ENCODE data around the gene CYB561A3.

DNA sequence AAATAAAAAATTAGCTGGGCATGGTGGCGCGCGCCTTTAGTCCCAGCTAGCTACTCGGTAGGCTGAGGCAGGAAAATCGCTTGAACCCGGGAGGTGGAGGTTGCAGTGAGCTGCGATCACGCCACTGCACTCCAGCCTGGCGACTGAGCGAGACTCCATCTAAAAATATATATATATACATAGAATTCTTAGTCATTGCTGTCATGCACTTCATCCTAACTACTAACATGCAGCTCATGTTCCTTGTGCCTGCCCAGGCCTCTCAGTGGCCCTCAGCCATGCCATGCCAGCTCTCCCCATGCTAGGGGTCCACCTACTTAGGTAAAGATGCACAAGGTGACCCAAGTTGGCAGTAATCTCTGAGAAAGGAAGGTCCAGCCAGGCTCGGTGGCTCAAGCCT lies 3.1 kb downstream of the CYB561A3 start:
- TF ChIP-seq, protein P1, sequence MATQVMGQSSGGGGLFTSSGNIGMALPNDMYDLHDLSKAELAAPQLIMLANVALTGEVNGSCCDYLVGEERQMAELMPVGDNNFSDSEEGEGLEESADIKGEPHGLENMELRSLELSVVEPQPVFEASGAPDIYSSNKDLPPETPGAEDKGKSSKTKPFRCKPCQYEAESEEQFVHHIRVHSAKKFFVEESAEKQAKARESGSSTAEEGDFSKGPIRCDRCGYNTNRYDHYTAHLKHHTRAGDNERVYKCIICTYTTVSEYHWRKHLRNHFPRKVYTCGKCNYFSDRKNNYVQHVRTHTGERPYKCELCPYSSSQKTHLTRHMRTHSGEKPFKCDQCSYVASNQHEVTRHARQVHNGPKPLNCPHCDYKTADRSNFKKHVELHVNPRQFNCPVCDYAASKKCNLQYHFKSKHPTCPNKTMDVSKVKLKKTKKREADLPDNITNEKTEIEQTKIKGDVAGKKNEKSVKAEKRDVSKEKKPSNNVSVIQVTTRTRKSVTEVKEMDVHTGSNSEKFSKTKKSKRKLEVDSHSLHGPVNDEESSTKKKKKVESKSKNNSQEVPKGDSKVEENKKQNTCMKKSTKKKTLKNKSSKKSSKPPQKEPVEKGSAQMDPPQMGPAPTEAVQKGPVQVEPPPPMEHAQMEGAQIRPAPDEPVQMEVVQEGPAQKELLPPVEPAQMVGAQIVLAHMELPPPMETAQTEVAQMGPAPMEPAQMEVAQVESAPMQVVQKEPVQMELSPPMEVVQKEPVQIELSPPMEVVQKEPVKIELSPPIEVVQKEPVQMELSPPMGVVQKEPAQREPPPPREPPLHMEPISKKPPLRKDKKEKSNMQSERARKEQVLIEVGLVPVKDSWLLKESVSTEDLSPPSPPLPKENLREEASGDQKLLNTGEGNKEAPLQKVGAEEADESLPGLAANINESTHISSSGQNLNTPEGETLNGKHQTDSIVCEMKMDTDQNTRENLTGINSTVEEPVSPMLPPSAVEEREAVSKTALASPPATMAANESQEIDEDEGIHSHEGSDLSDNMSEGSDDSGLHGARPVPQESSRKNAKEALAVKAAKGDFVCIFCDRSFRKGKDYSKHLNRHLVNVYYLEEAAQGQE (IDR thresholded peaks at IDR 0.05): no peak
- TF ChIP-seq POLR2A (IDR thresholded peaks at IDR 0.05; ENCODE audit: low read length) (no peak), JUN (IDR thresholded peaks at IDR 0.05) (no peak), MAFK (IDR thresholded peaks at IDR 0.05; ENCODE audit: partially characterized antibody) (no peak), SMC3 (IDR thresholded peaks at IDR 0.05) (no peak), EP300 (IDR thresholded peaks at IDR 0.05) (no peak), CHD4 (IDR thresholded peaks at IDR 0.05; ENCODE audit: borderline replicate concordance) (no peak), BHLHE40 (IDR thresholded peaks at IDR 0.05; ENCODE audit: low read depth, low read length) (no peak), RAD21 (conservative IDR thresholded peaks at IDR 0.05 in 1 of 2, IDR thresholded peaks at IDR 0.05 in 1 of 2) (no peak), EHF (CRISPR knock-in tag; IDR thresholded peaks at IDR 0.05) (no peak), KDM1A (IDR thresholded peaks at IDR 0.05; ENCODE audit: low read depth) (no peak)
- TF ChIP-seq, protein P2, sequence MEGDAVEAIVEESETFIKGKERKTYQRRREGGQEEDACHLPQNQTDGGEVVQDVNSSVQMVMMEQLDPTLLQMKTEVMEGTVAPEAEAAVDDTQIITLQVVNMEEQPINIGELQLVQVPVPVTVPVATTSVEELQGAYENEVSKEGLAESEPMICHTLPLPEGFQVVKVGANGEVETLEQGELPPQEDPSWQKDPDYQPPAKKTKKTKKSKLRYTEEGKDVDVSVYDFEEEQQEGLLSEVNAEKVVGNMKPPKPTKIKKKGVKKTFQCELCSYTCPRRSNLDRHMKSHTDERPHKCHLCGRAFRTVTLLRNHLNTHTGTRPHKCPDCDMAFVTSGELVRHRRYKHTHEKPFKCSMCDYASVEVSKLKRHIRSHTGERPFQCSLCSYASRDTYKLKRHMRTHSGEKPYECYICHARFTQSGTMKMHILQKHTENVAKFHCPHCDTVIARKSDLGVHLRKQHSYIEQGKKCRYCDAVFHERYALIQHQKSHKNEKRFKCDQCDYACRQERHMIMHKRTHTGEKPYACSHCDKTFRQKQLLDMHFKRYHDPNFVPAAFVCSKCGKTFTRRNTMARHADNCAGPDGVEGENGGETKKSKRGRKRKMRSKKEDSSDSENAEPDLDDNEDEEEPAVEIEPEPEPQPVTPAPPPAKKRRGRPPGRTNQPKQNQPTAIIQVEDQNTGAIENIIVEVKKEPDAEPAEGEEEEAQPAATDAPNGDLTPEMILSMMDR (IDR thresholded peaks at IDR 0.05): no peak
- TF ChIP-seq, protein P3, sequence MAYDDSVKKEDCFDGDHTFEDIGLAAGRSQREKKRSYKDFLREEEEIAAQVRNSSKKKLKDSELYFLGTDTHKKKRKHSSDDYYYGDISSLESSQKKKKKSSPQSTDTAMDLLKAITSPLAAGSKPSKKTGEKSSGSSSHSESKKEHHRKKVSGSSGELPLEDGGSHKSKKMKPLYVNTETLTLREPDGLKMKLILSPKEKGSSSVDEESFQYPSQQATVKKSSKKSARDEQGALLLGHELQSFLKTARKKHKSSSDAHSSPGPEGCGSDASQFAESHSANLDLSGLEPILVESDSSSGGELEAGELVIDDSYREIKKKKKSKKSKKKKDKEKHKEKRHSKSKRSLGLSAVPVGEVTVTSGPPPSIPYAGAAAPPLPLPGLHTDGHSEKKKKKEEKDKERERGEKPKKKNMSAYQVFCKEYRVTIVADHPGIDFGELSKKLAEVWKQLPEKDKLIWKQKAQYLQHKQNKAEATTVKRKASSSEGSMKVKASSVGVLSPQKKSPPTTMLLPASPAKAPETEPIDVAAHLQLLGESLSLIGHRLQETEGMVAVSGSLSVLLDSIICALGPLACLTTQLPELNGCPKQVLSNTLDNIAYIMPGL (CRISPR knock-in tag; IDR thresholded peaks at IDR 0.05; ENCODE audit: borderline replicate concordance): no peak

All from A549 (cell line).